Measurements from ENCODE around the gene RASD1.
A peak's percentile ranks its signal among the peaks of the same experiment; 100 is the strongest.
"Not testable (repeated sequence)": the region's sequence is repeated elsewhere in the genome, so short reads cannot be mapped to it uniquely, and the experiment has no call there.

Gene RASD1

GRCh38 chr17:17469358-17469757, 26.8 kb downstream of the RASD1 start:
- DNase-seq (ENCODE audit: low read depth, low spot score), result no peak

- DNase-seq (ENCODE audit: low read depth, low spot score), result no peak
Observed at GRCh38 chr17:17468217-17469010, 27.8 kb downstream of the RASD1 start.

GRCh38 chr17:17467720-17468119, 28.5 kb downstream of the RASD1 start:
- no peak for DNase-seq (ENCODE audit: low read depth, low spot score)

GRCh38 chr17:17467016-17467415, 29.2 kb downstream of the RASD1 start:
- no peak for DNase-seq (ENCODE audit: low read depth, low spot score)

GRCh38 chr17:17466511-17466910, 29.7 kb downstream of the RASD1 start:
- DNase-seq (ENCODE audit: low read depth, low spot score), result no peak

GRCh38 chr17:17465878-17466277, 30.3 kb downstream of the RASD1 start:
- not testable (repeated sequence) for DNase-seq (ENCODE audit: low read depth, low spot score)

- no peak for DNase-seq (ENCODE audit: low read depth, low spot score)
Observed at GRCh38 chr17:17463821-17464220, 32.4 kb downstream of the RASD1 start.

GRCh38 chr17:17462048-17462824, 34.0 kb downstream of the RASD1 start:
- DNase-seq (ENCODE audit: low read depth, low spot score), result no peak

GRCh38 chr17:17460038-17460437, 36.2 kb downstream of the RASD1 start:
- DNase-seq (ENCODE audit: low read depth, low spot score), result no peak

GRCh38 chr17:17457680-17458079, 38.5 kb downstream of the RASD1 start:
- no peak for DNase-seq (ENCODE audit: low read depth, low spot score)

- no peak for DNase-seq (ENCODE audit: low read depth, low spot score)
Observed at GRCh38 chr17:17456251-17456650, 39.9 kb downstream of the RASD1 start.

- DNase-seq (ENCODE audit: low read depth, low spot score), result no peak
Observed at GRCh38 chr17:17455173-17455572, 41.0 kb downstream of the RASD1 start.

- not testable (repeated sequence) for DNase-seq (ENCODE audit: low read depth, low spot score)
Observed at GRCh38 chr17:17454700-17455099, 41.5 kb downstream of the RASD1 start.

GRCh38 chr17:17454276-17454675, 41.9 kb downstream of the RASD1 start:
- DNase-seq (ENCODE audit: low read depth, low spot score), result no peak

- DNase-seq (ENCODE audit: low read depth, low spot score), result no peak
Observed at GRCh38 chr17:17453088-17453487, 43.1 kb downstream of the RASD1 start.

- DNase-seq (ENCODE audit: low read depth, low spot score), result no peak
Observed at GRCh38 chr17:17448723-17449122, 47.5 kb downstream of the RASD1 start.

GRCh38 chr17:17448076-17448475, 48.1 kb downstream of the RASD1 start:
- DNase-seq (ENCODE audit: low read depth, low spot score), result no peak

GRCh38 chr17:17447264-17447663, 48.9 kb downstream of the RASD1 start:
- DNase-seq (ENCODE audit: low read depth, low spot score), result no peak

GRCh38 chr17:17446666-17447155, 49.5 kb downstream of the RASD1 start:
- no peak for DNase-seq (ENCODE audit: low read depth, low spot score)

GRCh38 chr17:17445925-17446665, 50.1 kb downstream of the RASD1 start:
- DNase-seq (ENCODE audit: low read depth, low spot score), result peak; percentile 96

- DNase-seq (ENCODE audit: low read depth, low spot score), result no peak
Observed at GRCh38 chr17:17445296-17445924, 50.8 kb downstream of the RASD1 start.
